Transverse colon (tissue), 4 donors: ENCODE measurements around the gene PDE6D.

Experiments used
- POLR2A ChIP-seq: fragments of 450-650 bp; IDR thresholded peaks from one replicate; pipeline ENCODE4 v1.6.1; 2016; ENCODE audit warnings: antibody characterized with exemption, mild to moderate bottlenecking, moderate library complexity
- POLR2AphosphoS5 ChIP-seq, 3 donors: sonication (generic); formaldehyde crosslinking; IDR thresholded peaks; one replicate each; pipeline ENCODE4 v1.6.1; 2016; ENCODE audit warnings: antibody characterized with exemption in 3 of 3
- TF ChIP-seq, protein P1 (sequence below), 5 experiments: fragments of 200-600 bp in 3 of 5; fragments of 450-650 bp in 2 of 5; sonication (generic) in 3 of 5; IDR thresholded peaks; 1 replicate in 2 of 5; 2 replicates in 3 of 5; pipeline ENCODE4 v1.5.1; 2016 to 2017; ENCODE audit warnings: antibody characterized with exemption in 5 of 5, inconsistent platforms in 3 of 5, mild to moderate bottlenecking in 2 of 5, moderate library complexity in 1 of 5

DNA sequence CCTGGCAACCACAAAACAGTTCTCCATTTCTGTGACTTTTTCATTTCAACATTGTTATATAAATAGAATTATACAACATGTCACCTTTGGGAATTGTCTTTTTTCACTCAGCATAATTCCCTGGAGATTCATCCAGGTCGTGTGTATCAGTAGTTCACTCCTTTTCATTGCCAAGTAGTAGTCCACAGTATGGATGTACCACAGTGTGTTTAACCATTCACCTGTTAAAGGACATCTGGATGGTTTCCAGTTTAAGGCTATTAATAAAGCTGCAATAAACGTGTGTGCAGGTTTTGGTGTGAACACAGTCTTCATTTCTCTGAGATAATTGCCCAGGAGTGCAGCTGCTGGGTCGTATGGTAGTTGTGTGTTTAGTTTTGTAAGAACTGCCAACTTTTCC is 40.8 kb upstream of the PDE6D start:
- TF ChIP-seq, protein P1, sequence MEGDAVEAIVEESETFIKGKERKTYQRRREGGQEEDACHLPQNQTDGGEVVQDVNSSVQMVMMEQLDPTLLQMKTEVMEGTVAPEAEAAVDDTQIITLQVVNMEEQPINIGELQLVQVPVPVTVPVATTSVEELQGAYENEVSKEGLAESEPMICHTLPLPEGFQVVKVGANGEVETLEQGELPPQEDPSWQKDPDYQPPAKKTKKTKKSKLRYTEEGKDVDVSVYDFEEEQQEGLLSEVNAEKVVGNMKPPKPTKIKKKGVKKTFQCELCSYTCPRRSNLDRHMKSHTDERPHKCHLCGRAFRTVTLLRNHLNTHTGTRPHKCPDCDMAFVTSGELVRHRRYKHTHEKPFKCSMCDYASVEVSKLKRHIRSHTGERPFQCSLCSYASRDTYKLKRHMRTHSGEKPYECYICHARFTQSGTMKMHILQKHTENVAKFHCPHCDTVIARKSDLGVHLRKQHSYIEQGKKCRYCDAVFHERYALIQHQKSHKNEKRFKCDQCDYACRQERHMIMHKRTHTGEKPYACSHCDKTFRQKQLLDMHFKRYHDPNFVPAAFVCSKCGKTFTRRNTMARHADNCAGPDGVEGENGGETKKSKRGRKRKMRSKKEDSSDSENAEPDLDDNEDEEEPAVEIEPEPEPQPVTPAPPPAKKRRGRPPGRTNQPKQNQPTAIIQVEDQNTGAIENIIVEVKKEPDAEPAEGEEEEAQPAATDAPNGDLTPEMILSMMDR (IDR thresholded peaks at IDR 0.05) = no peak
- no peak for TF ChIP-seq POLR2A
- TF ChIP-seq POLR2AphosphoS5 (IDR thresholded peaks at IDR 0.05) = no peak
